Activated B cell treated with CpG ODN at 0.5 μM for 24 hours (primary cell): Measurements from ENCODE around the gene RANBP2. TPM values are rescaled to one million over a fixed set of nuclear protein-coding genes. Genes with fewer than 3 reads are reported as not detected.
A peak's percentile ranks its signal among the peaks of the same experiment; 100 is the strongest.
"Not testable (repeated sequence)": the region's sequence is repeated elsewhere in the genome, so short reads cannot be mapped to it uniquely, and the experiment has no call there.

Experiments
- ATAC-seq: fragments of 200-7000 bp; cut with Tn5 transposase; one replicate; pipeline ENCODE4 v1.10.0; 2021; ENCODE audit warnings: low read depth, mild to moderate bottlenecking, moderate library complexity
- CTCF ChIA-PET: fragments of 350-600 bp; sonication (Branson Sonifier 250); formaldehyde crosslinking; loops from one replicate; lab custom pipeline; 2021; ENCODE audit warnings: antibody characterized with exemption; lab: Charles Lee
- POLR2A ChIA-PET: fragments of 350-600 bp; sonication (Branson Sonifier 250); formaldehyde crosslinking; loops from one replicate; lab custom pipeline; 2021; ENCODE audit warnings: antibody characterized with exemption; lab: Charles Lee
- DNase-seq: peaks from one replicate; pipeline ENCODE4 v3.0.0; 2022
- H3K27ac Mint-ChIP-seq: one replicate; pipeline ENCODE4 v1.8.0; 2020; ENCODE audit warnings: mixed read lengths
- H3K27me3 Mint-ChIP-seq: one replicate; pipeline ENCODE4 v1.8.0; 2021; ENCODE audit warnings: mixed read lengths
- H3K36me3 Mint-ChIP-seq: one replicate; pipeline ENCODE4 v1.8.0; 2021; ENCODE audit warnings: low read depth, mixed read lengths
- H3K4me1 Mint-ChIP-seq: one replicate; pipeline ENCODE4 v1.8.0; 2021; ENCODE audit warnings: mixed read lengths
- H3K4me3 Mint-ChIP-seq: one replicate; pipeline ENCODE4 v1.8.0; 2020; ENCODE audit warnings: mild to moderate bottlenecking, mixed read lengths
- H3K9me3 Mint-ChIP-seq: one replicate; pipeline ENCODE4 v1.8.0; 2020; ENCODE audit warnings: mixed read lengths
- CTCF ChIP-seq: fragments of 200-600 bp; IDR thresholded peaks from one replicate; pipeline ENCODE4 v1.8.0; 2022; ENCODE audit warnings: antibody characterized with exemption, mild to moderate bottlenecking
- intact Hi-C: fragments of 100-400 bp; cut with micrococcal nuclease; formaldehyde crosslinking; loops from one replicate; pipeline ENCODE4 v1.15.1; 2024
- total RNA-seq: library from RNA; stranded (reverse); gene quantifications from 2 replicates; pipeline ENCODE4 v1.2.3, GENCODE V29; 2022

RANBP2 gene
- 66.7 and 68.5 TPM in 2 replicates for total RNA-seq

- intact Hi-C loops: loop anchor here (1.0 to 5.0 kb wide), 7 partner anchors 57 to 270 kb away; partner anchors contain the start of genes CCDC138, GCC2 and LIMS1
Observed at GRCh38 chr2:108719149-108720044, at the start of gene RANBP2. Gene RANBP2 (plus strand): TSS chr2:108719482. CDS start chr2:108719607, 125 bp downstream.

GRCh38 chr2:108670282-108670681 lies 49.0 kb upstream of the RANBP2 start:
- H3K27ac Mint-ChIP-seq, H3K36me3 Mint-ChIP-seq, intact Hi-C loops, DNase-seq, H3K4me3 Mint-ChIP-seq, H3K27me3 Mint-ChIP-seq, CTCF ChIA-PET, H3K9me3 Mint-ChIP-seq, POLR2A ChIA-PET, ATAC-seq, H3K4me1 Mint-ChIP-seq: not testable (repeated sequence)

More at GRCh38 chr2:108719149-108720044, at the start of gene RANBP2:
- CTCF ChIA-PET: no interaction called here
- H3K27me3 Mint-ChIP-seq: no peaks in the 10 kb centered on the region
- H3K9me3 Mint-ChIP-seq: no peaks in the 10 kb centered on the region
- H3K4me3 Mint-ChIP-seq: peak within 1 kb of the TSS; percentile 93
- peak within 1 kb of the TSS; percentile 97 for H3K27ac Mint-ChIP-seq
- peaks cover 9% of the 10 kb centered on the region for H3K36me3 Mint-ChIP-seq
- peak; percentile 94 for ATAC-seq
- H3K4me1 Mint-ChIP-seq: peaks cover 24% of the 10 kb centered on the region
- POLR2A ChIA-PET: interaction anchor here (0.6 to 0.9 kb wide), 7 partner anchors 61 to 271 kb away, joined by 3 to 5 read pairs (median 3); partner anchors contain the start of genes CCDC138 and GCC2
- peak; percentile 91 for DNase-seq
- TF ChIP-seq CTCF: no peak

DNA sequence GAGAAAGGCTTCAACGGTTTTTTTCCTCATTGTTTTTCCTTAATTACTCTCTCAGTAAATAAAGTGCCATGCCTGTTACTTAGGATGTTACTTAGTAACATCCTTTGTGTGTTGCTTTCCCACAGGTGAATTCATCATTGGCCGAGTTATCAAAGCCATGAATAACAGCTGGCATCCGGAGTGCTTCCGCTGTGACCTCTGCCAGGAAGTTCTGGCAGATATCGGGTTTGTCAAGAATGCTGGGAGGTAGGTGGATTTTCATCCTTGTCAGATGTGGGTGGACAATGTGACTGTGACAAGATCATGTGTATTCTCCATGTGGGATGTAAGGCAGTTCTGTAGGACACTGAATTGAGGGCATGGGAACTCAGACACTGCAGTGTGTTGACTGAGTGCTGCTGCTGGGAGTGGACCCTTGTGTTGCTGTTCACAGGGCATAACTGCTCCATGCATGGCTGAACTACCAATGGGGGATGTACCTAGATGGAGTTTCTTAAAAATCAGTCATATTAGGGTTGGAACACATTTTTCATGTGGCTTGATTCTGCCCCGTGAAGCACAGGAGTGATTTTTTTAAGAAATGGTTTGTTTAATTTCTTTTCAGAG lies 47.0 kb upstream of the RANBP2 start:
- H3K27ac Mint-ChIP-seq, POLR2A ChIA-PET, H3K4me3 Mint-ChIP-seq, ATAC-seq, H3K4me1 Mint-ChIP-seq, H3K9me3 Mint-ChIP-seq, H3K27me3 Mint-ChIP-seq, intact Hi-C loops, DNase-seq: not testable (repeated sequence)
- peaks cover 16% of the 10 kb centered on the region for H3K36me3 Mint-ChIP-seq
- CTCF ChIA-PET: interaction anchor here (0.6 kb wide), 1 partner anchor 360 kb away, joined by 3 read pairs; no protein-coding TSS in a partner anchor

DNA sequence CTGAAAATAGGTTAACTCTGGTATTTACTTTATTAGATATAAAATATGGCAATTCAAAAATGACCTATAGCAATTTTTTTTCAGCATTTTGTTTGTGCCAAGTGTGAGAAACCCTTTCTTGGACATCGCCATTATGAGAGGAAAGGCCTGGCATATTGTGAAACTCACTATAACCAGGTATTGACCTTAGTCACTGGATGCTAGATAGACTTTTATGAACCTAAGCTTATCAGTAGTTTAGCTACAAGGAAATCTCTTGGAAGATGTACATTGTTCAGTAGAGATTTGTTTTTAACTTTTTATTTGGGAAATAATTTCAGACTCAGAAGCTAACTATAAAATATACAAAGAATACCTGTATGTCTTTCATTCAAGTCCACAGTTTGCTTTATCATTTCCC lies 42.8 kb upstream of the RANBP2 start:
- intact Hi-C loops, CTCF ChIA-PET, H3K4me3 Mint-ChIP-seq, H3K27ac Mint-ChIP-seq, ATAC-seq, DNase-seq, POLR2A ChIA-PET, H3K27me3 Mint-ChIP-seq, H3K4me1 Mint-ChIP-seq, H3K9me3 Mint-ChIP-seq: not testable (repeated sequence)
- peaks cover 37% of the 10 kb centered on the region for H3K36me3 Mint-ChIP-seq

DNA sequence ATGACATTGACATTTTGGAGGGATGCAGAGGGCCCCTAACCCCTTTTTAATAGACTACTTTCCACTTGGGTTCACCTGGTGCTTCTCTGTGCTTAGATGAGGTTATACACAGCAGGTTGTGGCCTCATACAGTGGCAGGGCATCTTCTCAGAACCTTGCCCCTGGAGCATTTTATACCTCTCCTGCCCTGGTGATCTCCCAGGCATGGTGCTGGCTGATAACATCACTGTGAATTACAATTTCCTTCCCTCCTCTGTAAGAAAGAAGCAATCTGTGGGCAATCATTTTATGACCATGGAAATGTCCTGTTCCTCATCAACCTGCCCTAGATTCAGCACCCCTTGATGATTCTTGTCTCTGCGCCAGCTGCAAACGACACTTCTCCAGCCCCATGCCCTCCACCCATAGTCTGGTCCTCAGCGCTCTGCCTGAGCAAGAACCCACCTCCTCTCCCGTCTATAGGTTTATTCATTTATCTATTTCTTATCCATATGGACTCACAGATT lies 42.0 kb upstream of the RANBP2 start:
- intact Hi-C loops, H3K27me3 Mint-ChIP-seq, CTCF ChIA-PET, ATAC-seq, DNase-seq, H3K4me3 Mint-ChIP-seq, H3K27ac Mint-ChIP-seq, H3K4me1 Mint-ChIP-seq, POLR2A ChIA-PET, H3K9me3 Mint-ChIP-seq: not testable (repeated sequence)
- peaks cover 39% of the 10 kb centered on the region for H3K36me3 Mint-ChIP-seq

DNA sequence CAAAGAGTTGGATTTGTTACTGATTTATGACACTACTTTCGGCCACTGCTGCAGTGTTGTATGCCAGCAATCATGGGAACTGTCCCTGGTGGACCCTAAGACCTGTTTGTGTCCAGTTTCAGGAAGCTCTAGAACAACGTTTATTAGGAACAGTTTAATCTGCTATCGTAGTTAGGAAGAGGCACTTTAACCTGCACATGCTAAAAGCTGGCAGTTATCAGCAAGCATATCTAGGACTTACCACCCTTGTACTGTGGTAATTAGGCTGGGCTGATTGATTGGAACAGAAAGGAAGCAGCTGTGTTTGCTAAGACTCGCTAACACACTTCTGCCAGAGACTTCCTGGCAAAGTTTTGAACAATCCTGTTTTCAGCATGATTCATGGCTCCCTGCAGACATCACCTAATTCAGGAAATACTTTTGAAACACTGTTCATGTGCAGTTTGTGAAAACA lies 41.1 kb upstream of the RANBP2 start:
- H3K27ac Mint-ChIP-seq, H3K4me3 Mint-ChIP-seq, CTCF ChIA-PET, H3K27me3 Mint-ChIP-seq, intact Hi-C loops, DNase-seq, H3K9me3 Mint-ChIP-seq, ATAC-seq, H3K4me1 Mint-ChIP-seq, POLR2A ChIA-PET: not testable (repeated sequence)
- peaks cover 35% of the 10 kb centered on the region for H3K36me3 Mint-ChIP-seq

GRCh38 chr2:108680805-108681204 lies 38.5 kb upstream of the RANBP2 start:
- H3K27ac Mint-ChIP-seq, POLR2A ChIA-PET, CTCF ChIA-PET, H3K9me3 Mint-ChIP-seq, H3K4me1 Mint-ChIP-seq, H3K27me3 Mint-ChIP-seq, DNase-seq, H3K4me3 Mint-ChIP-seq, ATAC-seq, intact Hi-C loops: not testable (repeated sequence)
- peaks cover 31% of the 10 kb centered on the region for H3K36me3 Mint-ChIP-seq

- H3K27ac Mint-ChIP-seq, H3K9me3 Mint-ChIP-seq, H3K36me3 Mint-ChIP-seq, POLR2A ChIA-PET, CTCF ChIA-PET, H3K4me3 Mint-ChIP-seq, intact Hi-C loops, H3K4me1 Mint-ChIP-seq, ATAC-seq, DNase-seq, H3K27me3 Mint-ChIP-seq: not testable (repeated sequence)
Observed at GRCh38 chr2:108688818-108689756, 30.2 kb upstream of the RANBP2 start.

- H3K27ac Mint-ChIP-seq, DNase-seq, POLR2A ChIA-PET, H3K36me3 Mint-ChIP-seq, H3K27me3 Mint-ChIP-seq, H3K4me1 Mint-ChIP-seq, H3K9me3 Mint-ChIP-seq, H3K4me3 Mint-ChIP-seq, CTCF ChIA-PET: not testable (repeated sequence)
- intact Hi-C loops: loop anchor here (10.0 kb wide), 1 partner anchor 295 kb away; the partner anchor contains the start of gene EDAR
- ATAC-seq: peak; percentile 79
Observed at GRCh38 chr2:108690001-108690400, 29.3 kb upstream of the RANBP2 start.
